Endothelial cell of umbilical vein (primary cell): ENCODE results near the gene DIO1.

ENCODE experiments used
- CTCF ChIP-seq, 2 donors: IDR thresholded peaks; 1 replicate in 1 of 2; 2 replicates in 1 of 2; pipeline ENCODE4 v1.5.1; 2011; ENCODE audit warnings: low read length in 2 of 2, mild to moderate bottlenecking in 2 of 2, moderate library complexity in 2 of 2, control low read depth in 1 of 2, inconsistent platforms in 1 of 2, low read depth in 1 of 2; ENCODE audit not compliant: insufficient read depth in 1 of 2; ENCODE audit errors: extremely low read depth in 1 of 2
- EZH2 ChIP-seq: IDR thresholded peaks from 2 replicates; pipeline ENCODE4 v1.6.1; 2012; ENCODE audit warnings: borderline replicate concordance, low read depth, mild to moderate bottlenecking, moderate library complexity, low read length, inconsistent platforms; ENCODE audit not compliant: severe bottlenecking
- JUN ChIP-seq: IDR thresholded peaks from 2 replicates; pipeline ENCODE4 v1.6.1; 2011; ENCODE audit warnings: borderline replicate concordance, low read depth; ENCODE audit not compliant: insufficient read length, insufficient read depth
- MAX ChIP-seq: IDR thresholded peaks from 2 replicates; pipeline ENCODE4 v1.6.1; 2011; ENCODE audit not compliant: insufficient read depth, insufficient read length
- MYC ChIP-seq: IDR thresholded peaks from one replicate; pipeline ENCODE4 v1.6.1; 2011; ENCODE audit warnings: mild to moderate bottlenecking, low read depth, low read length
- POLR2A ChIP-seq: IDR thresholded peaks from 2 replicates; pipeline ENCODE4 v1.6.1; 2012; ENCODE audit warnings: low read depth, mild to moderate bottlenecking, control low read depth, low read length
- POLR2AphosphoS5 ChIP-seq: IDR thresholded peaks from 2 replicates; pipeline ENCODE4 v1.6.1; 2012; ENCODE audit warnings: low read depth, mild to moderate bottlenecking, control low read depth, low read length, moderate library complexity; ENCODE audit not compliant: insufficient read depth

- TF ChIP-seq CTCF (IDR thresholded peaks at IDR 0.05; ENCODE audit: extremely low read depth in 1 of 2, insufficient read depth in 1 of 2, low read depth in 1 of 2, low read length in 2 of 2), result no peak
- TF ChIP-seq MAX, result no peak
- no peak for TF ChIP-seq JUN
- no peak for TF ChIP-seq POLR2A
- TF ChIP-seq POLR2AphosphoS5, result no peak
- no peak for TF ChIP-seq EZH2
- no peak for TF ChIP-seq MYC
Observed at GRCh38 chr1:53871221-53871620, 22.8 kb upstream of the DIO1 start.
